ENCODE results near the gene ZBTB16. TPM values are rescaled to one million over a fixed set of nuclear protein-coding genes. Genes with fewer than 3 reads are reported as not detected.

The ZBTB16 gene
- total and polyA plus RNA-seq, 2 experiments from 2014 or later, result 0.29 to 1.4 TPM

DNA sequence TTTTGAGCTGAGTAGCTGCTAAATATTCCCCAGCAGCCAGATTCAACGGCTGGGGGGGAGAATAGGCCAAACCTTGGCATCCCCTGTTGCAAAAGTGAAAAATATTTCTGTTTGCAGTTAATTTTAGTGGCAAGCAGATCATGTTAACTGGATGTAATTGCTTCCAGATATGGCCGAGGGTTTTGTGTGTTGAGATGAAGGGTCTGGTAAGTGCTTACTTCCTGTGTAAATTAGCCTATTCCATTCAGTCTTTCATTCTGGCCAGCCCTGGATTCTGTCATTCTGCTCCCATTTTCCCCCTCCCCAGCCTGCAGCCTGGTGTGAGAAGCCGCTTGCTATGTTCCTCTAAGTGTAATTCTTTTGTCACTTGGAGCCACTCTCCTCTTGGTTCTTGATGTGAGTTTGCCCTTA, 17.4 kb downstream of the ZBTB16 start:
- peaks cover 47% of the 10 kb centered on the region for H3K4me1 Mint-ChIP-seq
- Histone ChIP-seq H3K36me3 (ENCODE audit: insufficient read depth) (no peaks in the 10 kb centered on the region), H2AFZ (no peak overlapping the region), H3K27me3 (ENCODE audit: insufficient read depth) (peaks cover 25% of the 10 kb centered on the region), H3K79me2 (replicated peaks; ENCODE audit: insufficient read depth) (no peaks in the 10 kb centered on the region), H3F3A (replicated peaks; ENCODE audit: low read depth) (no peaks in the 10 kb centered on the region), H3K4me2 (peak overlapping the region; percentile 52; the same call in 1 of the 2 replicates), H3K27ac (ENCODE audit: low read depth) (no peak overlapping the region), H4K20me1 (replicated peaks; ENCODE audit: insufficient read depth) (no peaks in the 10 kb centered on the region), H3K4me1 (ENCODE audit: insufficient read depth) (peaks cover 29% of the 10 kb centered on the region), H3K9me2 (ENCODE audit: insufficient read depth) (no peaks in the 10 kb centered on the region), H3K4me3 (no peak overlapping the region)
- no peak overlapping the region for H3K4me3 Mint-ChIP-seq
- no peak for DNase-seq (ENCODE audit: low spot score)
- H3K36me3 Mint-ChIP-seq (ENCODE audit: low read depth), result no peaks in the 10 kb centered on the region
- peaks cover 40% of the 10 kb centered on the region for H3K27me3 Mint-ChIP-seq (ENCODE audit: insufficient read depth, low read depth, poor library complexity)
- no peaks in the 10 kb centered on the region for H3K9me3 Mint-ChIP-seq
- no peak for ATAC-seq
- TF ChIP-seq EZH2phosphoT487 (IDR thresholded peaks at IDR 0.05; ENCODE audit: unreplicated experiment), result no peak
- TF ChIP-seq, protein P1, sequence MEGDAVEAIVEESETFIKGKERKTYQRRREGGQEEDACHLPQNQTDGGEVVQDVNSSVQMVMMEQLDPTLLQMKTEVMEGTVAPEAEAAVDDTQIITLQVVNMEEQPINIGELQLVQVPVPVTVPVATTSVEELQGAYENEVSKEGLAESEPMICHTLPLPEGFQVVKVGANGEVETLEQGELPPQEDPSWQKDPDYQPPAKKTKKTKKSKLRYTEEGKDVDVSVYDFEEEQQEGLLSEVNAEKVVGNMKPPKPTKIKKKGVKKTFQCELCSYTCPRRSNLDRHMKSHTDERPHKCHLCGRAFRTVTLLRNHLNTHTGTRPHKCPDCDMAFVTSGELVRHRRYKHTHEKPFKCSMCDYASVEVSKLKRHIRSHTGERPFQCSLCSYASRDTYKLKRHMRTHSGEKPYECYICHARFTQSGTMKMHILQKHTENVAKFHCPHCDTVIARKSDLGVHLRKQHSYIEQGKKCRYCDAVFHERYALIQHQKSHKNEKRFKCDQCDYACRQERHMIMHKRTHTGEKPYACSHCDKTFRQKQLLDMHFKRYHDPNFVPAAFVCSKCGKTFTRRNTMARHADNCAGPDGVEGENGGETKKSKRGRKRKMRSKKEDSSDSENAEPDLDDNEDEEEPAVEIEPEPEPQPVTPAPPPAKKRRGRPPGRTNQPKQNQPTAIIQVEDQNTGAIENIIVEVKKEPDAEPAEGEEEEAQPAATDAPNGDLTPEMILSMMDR (conservative IDR thresholded peaks at IDR 0.05; ENCODE audit: low read depth in 2 of 2), result no peak
- TF ChIP-seq ZNF331 (CRISPR knock-in tag; IDR thresholded peaks at IDR 0.05; ENCODE audit: low read depth), result no peak
- TF ChIP-seq POLR2AphosphoS5 (IDR thresholded peaks at IDR 0.05; ENCODE audit: low read depth), result no peak
- TF ChIP-seq EZH2 (IDR thresholded peaks at IDR 0.05; ENCODE audit: low read depth, unreplicated experiment), result no peak
- TF ChIP-seq, protein P2, sequence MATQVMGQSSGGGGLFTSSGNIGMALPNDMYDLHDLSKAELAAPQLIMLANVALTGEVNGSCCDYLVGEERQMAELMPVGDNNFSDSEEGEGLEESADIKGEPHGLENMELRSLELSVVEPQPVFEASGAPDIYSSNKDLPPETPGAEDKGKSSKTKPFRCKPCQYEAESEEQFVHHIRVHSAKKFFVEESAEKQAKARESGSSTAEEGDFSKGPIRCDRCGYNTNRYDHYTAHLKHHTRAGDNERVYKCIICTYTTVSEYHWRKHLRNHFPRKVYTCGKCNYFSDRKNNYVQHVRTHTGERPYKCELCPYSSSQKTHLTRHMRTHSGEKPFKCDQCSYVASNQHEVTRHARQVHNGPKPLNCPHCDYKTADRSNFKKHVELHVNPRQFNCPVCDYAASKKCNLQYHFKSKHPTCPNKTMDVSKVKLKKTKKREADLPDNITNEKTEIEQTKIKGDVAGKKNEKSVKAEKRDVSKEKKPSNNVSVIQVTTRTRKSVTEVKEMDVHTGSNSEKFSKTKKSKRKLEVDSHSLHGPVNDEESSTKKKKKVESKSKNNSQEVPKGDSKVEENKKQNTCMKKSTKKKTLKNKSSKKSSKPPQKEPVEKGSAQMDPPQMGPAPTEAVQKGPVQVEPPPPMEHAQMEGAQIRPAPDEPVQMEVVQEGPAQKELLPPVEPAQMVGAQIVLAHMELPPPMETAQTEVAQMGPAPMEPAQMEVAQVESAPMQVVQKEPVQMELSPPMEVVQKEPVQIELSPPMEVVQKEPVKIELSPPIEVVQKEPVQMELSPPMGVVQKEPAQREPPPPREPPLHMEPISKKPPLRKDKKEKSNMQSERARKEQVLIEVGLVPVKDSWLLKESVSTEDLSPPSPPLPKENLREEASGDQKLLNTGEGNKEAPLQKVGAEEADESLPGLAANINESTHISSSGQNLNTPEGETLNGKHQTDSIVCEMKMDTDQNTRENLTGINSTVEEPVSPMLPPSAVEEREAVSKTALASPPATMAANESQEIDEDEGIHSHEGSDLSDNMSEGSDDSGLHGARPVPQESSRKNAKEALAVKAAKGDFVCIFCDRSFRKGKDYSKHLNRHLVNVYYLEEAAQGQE (IDR thresholded peaks at IDR 0.05; ENCODE audit: unreplicated experiment), result no peak
- TF ChIP-seq ZNF114 (CRISPR knock-in tag; IDR thresholded peaks at IDR 0.05), result no peak
- TF ChIP-seq JUNB (IDR thresholded peaks at IDR 0.05; ENCODE audit: unreplicated experiment), result no peak
- TF ChIP-seq NANOG (IDR thresholded peaks at IDR 0.05; ENCODE audit: borderline replicate concordance), result no peak
- TF ChIP-seq STAT1 (IDR thresholded peaks at IDR 0.05; ENCODE audit: unreplicated experiment), result no peak
- H3K27ac Mint-ChIP-seq, result no peak overlapping the region

Data from GM23338 (cell line).